Transverse colon (tissue), 4 donors: Measurements from ENCODE around the gene OS9.

ENCODE experiments used
- CTCF ChIP-seq, 5 experiments: fragments of 200-600 bp in 3 of 5; fragments of 450-650 bp in 2 of 5; sonication (generic) in 3 of 5; IDR thresholded peaks; 1 replicate in 2 of 5; 2 replicates in 3 of 5; pipeline ENCODE4 v1.5.1; 2016 to 2017; ENCODE audit warnings: antibody characterized with exemption in 5 of 5, inconsistent platforms in 3 of 5, mild to moderate bottlenecking in 2 of 5, moderate library complexity in 1 of 5
- EP300 ChIP-seq: sonication (generic); formaldehyde crosslinking; IDR thresholded peaks from one replicate; pipeline ENCODE4 v1.6.1; 2017; ENCODE audit warnings: antibody characterized with exemption, low read depth
- POLR2AphosphoS5 ChIP-seq, 3 donors: sonication (generic); formaldehyde crosslinking; IDR thresholded peaks; one replicate each; pipeline ENCODE4 v1.6.1; 2016; ENCODE audit warnings: antibody characterized with exemption in 3 of 3

GRCh38 chr12:57692500-57692899, 1.4 kb upstream of the OS9 start:
- TF ChIP-seq CTCF (IDR thresholded peaks at IDR 0.05) (no peak), POLR2AphosphoS5 (IDR thresholded peaks at IDR 0.05) (no peak), EP300 (no peak)
